GM19467 (cell line): ENCODE measurements around the gene EIF4H.
A peak's percentile ranks its signal among the peaks of the same experiment; 100 is the strongest.
"Not testable (repeated sequence)": the region's sequence is repeated elsewhere in the genome, so short reads cannot be mapped to it uniquely, and the experiment has no call there.

Experiments
- ATAC-seq: cut with Tn5 transposase; IDR thresholded peaks from one replicate; pipeline ENCODE4 v1.9.1; 2021; ENCODE audit warnings: mild to moderate bottlenecking, moderate library complexity; ENCODE audit not compliant: unreplicated experiment

Gene EIF4H

DNA sequence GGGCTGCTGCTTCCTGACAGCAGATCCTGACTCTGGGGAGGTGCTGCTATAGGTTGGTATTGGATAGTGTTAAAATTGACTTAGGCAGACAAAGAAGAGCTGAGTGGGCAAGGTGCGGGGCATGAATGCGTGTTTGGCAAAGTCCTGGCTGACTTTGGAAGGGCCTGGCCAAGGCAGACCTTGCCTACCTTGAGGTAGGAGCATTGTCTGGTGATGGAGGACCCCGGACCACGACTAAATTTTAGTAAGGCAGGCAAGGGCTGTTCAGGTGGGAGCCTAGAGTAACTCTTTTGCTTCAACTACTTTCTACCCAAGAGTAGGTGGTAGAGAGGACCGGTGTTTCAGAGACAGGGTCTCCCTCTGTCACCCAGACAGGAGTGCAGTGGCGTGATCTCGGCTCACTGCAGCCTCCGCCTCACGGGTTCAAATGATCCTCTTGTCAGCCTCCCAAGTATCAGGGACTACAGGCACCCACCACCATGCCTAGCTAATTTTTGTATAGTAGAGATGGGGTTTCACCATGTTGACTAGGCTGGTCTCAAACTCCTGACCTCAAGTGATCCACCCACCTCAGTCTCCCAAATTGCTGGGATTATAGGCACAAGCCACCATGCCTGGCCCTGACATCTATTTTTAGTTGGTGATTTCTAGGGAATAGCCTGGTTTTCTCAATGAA is 23.4 kb downstream of the EIF4H start:
- ATAC-seq, result no peak

DNA sequence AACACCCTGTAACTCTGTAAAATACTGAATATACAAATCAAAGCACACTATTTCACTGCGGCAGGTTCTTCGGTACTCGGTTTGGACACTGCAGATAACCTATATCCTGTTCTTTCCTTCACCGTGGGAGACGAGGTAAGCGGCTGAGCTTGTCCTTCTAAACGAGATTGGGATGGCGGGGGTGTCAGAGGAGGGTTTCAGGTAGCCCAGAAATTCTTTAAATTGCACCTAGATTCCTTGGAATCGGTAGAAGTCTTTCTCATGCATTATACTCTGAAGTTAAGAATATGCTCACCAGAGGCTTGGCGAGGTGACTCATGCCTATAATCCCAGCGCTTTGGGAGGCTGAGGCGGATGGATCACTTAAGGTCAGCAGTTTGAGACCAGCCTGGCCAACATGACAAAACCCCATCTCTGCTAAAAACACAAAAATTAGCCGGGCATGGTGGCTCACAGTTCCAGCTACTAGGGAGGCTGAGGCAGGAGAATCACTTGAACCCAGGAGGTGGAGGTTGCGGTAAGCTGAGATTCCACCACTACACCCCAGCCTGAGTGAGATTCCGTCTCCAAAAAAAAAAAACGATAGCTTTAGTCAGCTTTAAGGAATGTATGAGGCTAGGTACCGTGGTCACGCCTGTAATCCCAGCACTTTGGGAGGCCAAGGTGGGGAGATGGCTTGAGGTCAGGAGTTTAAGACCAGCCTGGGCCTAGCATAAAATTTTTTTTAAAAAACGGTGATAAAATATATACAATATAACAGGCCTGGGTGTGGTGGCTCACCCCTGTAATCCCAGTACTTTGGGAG is 25.6 kb downstream of the EIF4H start:
- no peak for ATAC-seq

DNA sequence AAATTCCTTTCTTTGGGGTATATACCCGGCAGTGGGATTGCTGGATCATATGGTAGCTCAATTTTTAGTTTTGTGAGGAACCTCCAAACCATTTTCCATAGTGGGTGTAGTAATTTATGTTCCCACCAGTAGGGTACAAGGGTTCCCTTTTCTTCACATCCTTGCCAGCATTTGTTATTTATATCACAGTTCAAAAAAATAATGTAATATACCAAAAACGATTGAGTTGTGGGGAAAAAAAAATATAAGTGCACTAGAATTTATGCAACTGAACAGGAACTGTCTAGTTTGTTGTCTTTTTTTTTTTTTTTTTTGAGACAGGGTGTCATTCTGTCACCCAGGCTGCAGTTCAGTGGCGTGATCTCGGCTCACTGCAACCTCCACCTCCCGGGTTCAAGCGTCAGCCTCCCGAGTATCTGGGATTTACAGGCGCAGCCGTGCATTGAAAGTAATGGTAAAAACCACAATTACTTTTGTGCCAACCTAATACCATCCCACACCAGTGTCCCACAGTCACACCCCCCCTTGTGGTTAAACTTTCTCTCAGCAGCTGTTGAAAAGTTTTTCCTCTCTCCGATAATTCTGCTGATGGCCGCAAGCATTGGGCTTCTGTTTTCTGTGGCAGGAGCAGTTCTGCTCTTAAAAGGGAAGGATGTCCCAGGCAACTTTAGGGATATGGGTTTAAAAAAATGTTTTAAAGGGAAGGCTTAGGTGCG is 28.8 kb downstream of the EIF4H start:
- ATAC-seq, result no peak

DNA sequence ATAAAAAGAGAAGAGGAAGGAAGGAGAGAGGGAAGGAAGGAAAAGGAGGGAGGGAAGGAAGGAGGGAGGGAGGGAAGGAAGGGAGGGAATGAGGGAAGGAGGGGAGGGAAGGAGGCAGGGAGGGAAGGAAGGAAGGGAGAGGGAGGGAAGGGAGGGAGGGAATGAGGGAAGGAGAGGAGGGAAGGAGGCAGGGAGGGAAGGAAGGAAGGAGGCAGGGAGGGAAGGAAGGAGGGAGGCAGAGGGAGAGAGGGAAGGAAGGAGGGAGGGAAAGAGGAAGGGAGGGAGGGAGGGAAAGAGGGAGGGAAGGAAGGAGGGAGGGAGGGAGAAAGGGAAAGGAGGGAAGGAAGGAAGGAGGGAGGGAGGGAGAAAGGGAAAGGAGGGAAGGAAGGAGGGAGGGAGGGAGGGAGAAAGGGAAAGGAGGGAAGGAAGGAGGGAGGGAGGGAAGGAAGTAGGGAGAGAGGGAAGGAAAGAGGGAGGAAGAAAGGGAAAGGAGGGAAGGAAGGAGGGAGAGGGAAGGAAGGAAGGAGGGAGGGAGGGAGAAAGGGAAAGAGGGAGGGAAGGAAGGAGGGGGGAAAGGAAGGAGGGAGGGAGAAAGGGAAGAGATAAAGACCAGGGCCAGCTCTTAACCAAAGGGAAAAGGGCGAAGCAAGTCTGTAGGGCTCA is 29.9 kb downstream of the EIF4H start:
- no peak for ATAC-seq

GRCh38 chr7:74206052-74206451 is 31.9 kb downstream of the EIF4H start:
- not testable (repeated sequence) for ATAC-seq

- ATAC-seq, result no peak
Observed at GRCh38 chr7:74206589-74207120, 32.5 kb downstream of the EIF4H start.

DNA sequence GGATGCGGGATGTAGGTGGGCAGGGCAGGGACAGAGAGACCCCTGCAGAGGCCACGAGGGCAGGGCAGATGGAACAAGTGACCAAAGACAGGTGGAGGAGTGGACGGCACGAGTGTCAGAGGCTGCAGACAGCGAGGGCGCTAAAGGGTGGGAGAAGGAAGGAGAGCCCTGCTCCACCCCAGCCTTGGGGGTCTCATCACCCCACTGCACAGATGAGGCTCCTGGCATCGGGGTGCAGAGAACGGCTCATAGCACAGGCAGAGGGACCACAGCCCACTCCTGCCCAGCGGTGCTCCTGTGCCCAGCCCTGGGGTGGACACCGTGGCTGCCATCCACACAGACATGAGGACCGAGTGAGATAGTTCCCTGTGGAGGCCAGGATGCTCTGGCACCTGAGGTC is 33.4 kb downstream of the EIF4H start:
- ATAC-seq, result no peak

GRCh38 chr7:74208241-74208640 is 34.1 kb downstream of the EIF4H start:
- ATAC-seq, result not testable (repeated sequence)

- no peak for ATAC-seq
Observed at GRCh38 chr7:74212661-74213060, 38.5 kb downstream of the EIF4H start.

- ATAC-seq, result no peak
Observed at GRCh38 chr7:74214816-74215630, 40.9 kb downstream of the EIF4H start.

DNA sequence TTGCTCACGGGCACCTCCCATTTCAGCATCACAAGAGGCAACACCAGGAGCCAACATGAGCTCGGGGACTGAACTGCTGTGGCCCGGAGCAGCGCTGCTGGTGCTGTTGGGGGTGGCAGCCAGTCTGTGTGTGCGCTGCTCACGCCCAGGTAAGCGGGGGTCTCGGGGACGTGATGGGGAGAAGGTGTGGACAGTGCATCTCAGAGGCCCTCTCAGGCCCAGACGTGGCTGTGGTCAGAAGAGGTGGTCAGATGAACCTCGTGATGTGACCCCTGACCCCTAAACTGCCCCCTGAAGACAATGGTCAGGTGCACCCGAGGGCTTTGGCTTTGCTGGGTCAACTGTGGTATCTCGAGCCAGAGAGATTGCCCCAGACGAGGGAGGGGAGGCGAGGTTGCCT is 41.8 kb downstream of the EIF4H start:
- ATAC-seq, result no peak

DNA sequence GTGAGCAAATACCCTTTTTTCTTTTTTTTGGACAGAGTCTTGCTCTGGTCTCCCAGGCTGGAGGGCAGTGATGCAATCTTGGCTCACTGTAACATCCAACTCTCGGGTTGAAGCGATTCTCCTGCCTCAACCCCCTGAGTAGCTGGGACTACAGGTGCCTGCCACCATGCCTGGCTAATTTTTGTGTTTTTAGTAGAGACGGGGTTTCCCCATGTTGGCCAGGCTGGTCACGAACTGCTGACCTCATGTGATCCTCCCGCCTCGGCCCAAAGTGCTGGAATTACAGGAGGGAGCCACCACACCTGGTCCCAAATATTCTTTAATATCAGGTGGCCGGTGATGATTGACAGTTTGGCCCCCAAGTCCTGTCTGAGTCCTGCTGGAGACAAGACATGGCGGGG is 42.2 kb downstream of the EIF4H start:
- ATAC-seq, result no peak

DNA sequence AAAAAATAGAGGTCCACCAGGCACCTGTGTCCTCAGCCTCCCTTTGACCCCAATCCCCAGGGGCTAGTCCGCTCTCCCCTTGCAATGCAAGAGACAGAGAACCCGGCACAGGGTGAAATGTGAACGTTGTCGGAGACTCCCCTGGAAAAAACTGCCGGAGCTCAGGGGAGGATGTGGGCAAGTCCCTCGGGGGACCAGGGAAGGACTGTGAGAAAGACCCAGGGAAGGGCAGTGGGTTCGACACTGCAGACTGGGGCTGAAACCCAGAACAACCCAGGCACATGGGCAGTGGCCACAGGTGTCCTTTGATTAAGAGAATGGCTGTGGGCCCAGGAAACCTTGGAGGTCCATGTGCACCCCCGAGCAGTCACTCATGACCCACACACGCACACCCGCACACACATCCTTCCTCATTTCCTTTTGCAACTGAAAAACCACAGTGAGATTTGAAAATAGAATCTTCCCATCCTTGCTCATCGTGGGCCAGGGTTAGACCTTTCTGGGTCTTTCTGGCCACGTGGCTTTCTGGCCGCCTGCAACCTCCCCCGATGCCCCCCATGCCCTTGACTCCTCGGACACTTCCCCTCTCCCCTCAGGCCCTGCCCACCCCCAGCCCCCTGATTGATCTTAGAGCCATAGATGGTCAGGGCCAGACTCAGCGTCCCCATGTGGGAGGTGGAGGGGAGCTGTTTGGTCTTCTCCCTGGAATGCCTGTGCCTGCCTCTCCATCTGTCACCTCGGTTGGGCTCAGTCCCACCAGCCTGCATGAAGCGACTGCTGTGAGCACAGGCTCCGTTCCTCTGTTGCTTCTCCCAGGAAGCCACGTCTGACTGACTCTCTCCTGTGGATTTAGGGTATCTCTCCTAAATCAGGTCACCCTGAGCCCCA is 43.5 kb downstream of the EIF4H start:
- peak; percentile 44 for ATAC-seq

DNA sequence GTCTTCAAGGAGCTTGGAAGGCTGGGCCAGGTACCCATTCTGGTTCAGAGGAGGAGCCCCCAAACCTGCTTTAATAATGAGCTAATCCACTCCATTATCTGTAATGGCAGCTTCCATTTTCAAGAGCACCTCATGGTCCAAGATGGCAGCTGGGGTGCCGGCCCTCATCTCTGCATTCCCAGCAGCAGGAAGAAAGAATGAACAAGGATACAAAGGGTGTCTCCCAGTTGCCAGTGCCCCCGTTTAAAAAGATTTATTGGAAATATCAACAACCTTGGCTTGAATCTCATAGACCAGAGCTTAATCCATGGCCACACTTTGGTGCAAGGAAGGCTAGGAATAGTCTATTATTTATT is 44.2 kb downstream of the EIF4H start:
- ATAC-seq, result no peak

- no peak for ATAC-seq
Observed at GRCh38 chr7:74219416-74219815, 45.3 kb downstream of the EIF4H start.

DNA sequence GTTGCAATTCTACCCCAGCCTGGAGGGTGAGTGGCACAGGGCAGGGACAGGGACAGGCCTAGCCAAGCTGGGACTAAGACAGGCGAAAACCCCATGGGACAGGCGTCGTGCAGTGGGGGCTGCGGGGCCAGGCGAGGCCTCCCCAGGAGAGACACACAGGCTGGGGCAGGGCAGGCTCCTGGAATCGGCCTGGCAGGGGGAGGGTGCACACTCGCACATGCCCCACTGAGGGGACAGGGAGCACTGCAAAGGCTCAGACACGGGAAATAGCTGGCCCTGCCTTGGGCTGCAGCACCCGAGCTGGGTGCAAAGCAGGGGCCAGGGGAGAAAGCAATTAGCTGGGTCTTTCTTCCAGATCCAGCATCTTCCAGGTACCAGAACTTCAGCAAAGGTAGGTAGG is 46.1 kb downstream of the EIF4H start:
- ATAC-seq, result no peak

DNA sequence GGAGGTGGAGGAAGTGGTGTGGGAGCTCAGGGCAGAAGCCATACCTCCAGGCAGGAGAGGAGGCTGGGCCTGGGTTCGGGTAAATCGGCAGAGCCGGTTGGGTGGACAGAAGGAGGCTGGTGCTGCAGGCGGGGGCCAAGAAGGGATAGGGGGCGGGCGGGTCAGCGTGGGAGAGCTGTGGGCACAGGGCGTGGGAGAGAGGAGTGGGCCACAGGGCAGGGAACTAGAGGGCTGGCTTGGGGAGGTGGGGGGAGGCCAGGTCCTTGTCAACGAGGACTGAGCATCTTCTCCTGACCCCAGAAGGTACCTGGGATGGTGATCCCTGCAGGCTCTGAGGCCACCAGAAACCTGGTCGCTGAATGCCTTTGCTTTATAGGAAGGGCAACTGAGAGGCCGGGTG is 47.6 kb downstream of the EIF4H start:
- no peak for ATAC-seq

DNA sequence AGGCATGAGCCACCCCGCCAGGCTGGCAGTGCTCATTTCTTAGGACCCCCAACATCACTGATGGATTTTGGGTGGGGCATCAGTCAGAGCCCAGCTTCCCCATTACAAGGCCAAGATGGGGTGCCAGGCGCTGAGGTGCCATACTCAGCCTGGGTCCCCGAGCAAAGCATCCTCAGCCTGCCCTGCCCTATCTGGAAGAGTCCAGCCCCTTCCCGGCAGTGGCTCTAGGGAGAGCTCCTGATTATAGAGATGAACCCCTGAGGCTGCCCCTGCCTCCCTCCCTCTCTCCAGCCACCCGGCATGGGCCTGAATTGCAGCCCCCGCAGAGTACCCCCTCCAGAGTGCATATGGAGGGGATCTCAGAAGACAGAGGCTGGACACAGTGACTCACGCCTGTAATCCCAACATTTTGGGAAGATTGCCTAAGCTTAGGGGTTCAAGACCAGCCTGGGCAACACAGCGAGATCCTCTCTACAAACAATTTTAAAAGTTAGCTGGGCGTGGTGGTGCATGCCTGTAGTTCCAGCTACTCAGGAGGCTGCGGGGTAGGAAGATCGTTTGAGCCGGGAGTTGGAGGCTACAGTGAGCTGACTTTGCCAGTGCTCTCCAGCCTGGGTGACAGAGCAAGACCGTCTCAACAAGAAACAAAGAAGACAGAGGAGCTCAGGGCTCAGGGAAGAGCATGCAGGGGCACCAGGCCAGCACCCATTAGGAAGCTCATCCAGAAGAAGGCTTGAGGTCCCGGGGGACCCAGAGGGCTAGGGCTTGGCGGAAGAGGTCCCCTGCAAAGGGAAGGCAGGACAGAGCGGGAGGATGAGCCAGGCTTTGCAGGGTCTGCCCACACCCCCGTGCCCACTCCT is 48.9 kb downstream of the EIF4H start:
- ATAC-seq, result no peak
